ENCODE measurements around the gene USH2A. TPM values are rescaled to one million over a fixed set of nuclear protein-coding genes. Genes with fewer than 3 reads are reported as not detected.

Gene USH2A
- total and polyA plus RNA-seq, 2 donors, result 0.16 TPM; not detected in 1

- no peaks in the 10 kb centered on the region for H3K4me1 ChIP-seq (ENCODE audit: insufficient read depth)
- H3K4me3 ChIP-seq (ENCODE audit: low read depth, low read length), result no peak overlapping the region
- 83% methylated on average over 4 of the region's 4 CpGs for WGBS
- no peak overlapping the region for H3K27ac ChIP-seq (ENCODE audit: low read depth)
- no peak for DNase-seq (ENCODE audit: extremely low spot score)
- no peaks in the 10 kb centered on the region for H3K36me3 ChIP-seq (ENCODE audit: insufficient read depth)
Measured at GRCh38 chr1:215589650-215590435, 833.4 kb downstream of the USH2A start.

- DNase-seq (ENCODE audit: extremely low spot score), result no peak
- WGBS, result 96% methylated on average over 1 of the region's 1 CpG
- Histone ChIP-seq H3K27ac (ENCODE audit: low read depth) (no peak overlapping the region), H3K4me3 (ENCODE audit: low read depth, low read length) (no peak overlapping the region), H3K36me3 (ENCODE audit: insufficient read depth) (no peaks in the 10 kb centered on the region), H3K4me1 (ENCODE audit: insufficient read depth) (no peaks in the 10 kb centered on the region)
Measured at GRCh38 chr1:215584389-215584788, 838.9 kb downstream of the USH2A start.

GRCh38 chr1:215583185-215583749 is 840.0 kb downstream of the USH2A start:
- no peak overlapping the region for H3K4me3 ChIP-seq (ENCODE audit: low read depth, low read length)
- H3K36me3 ChIP-seq (ENCODE audit: insufficient read depth), result no peaks in the 10 kb centered on the region
- no peak for DNase-seq (ENCODE audit: extremely low spot score)
- H3K27ac ChIP-seq (ENCODE audit: low read depth), result peak overlapping the region; percentile 83
- WGBS, result 73% methylated on average over 5 of the region's 5 CpGs
- no peaks in the 10 kb centered on the region for H3K4me1 ChIP-seq (ENCODE audit: insufficient read depth)

GRCh38 chr1:215581896-215582295 is 841.4 kb downstream of the USH2A start:
- WGBS, result 90% methylated on average over 2 of the region's 2 CpGs
- H3K36me3 ChIP-seq (ENCODE audit: insufficient read depth), result no peaks in the 10 kb centered on the region

More at GRCh38 chr1:215581896-215582295, 841.4 kb downstream of the USH2A start:
- H3K4me3 ChIP-seq (ENCODE audit: low read depth, low read length), result no peak overlapping the region
- DNase-seq (ENCODE audit: extremely low spot score), result no peak
- no peaks in the 10 kb centered on the region for H3K4me1 ChIP-seq (ENCODE audit: insufficient read depth)
- no peak overlapping the region for H3K27ac ChIP-seq (ENCODE audit: low read depth)

Small RNA genes within 50 kb of the gene (small RNA-seq; reads per million reads assigned to genes)
- gene MRPS18BP1 (not detected), gene RF00108 (0.24 reads per million)

All from urinary bladder (tissue), 4 donors.